WTC11 (cell line): Measurements from ENCODE around the gene HSPB6.

Experiments
- ATF3 ChIP-seq: sonication (generic); formaldehyde crosslinking; conservative IDR thresholded peaks from 2 replicates; pipeline ENCODE4 v1.8.1; 2022; ENCODE audit warnings: mild to moderate bottlenecking, missing genetic modification reagents
- CTCF ChIP-seq: fragments of 200-600 bp; IDR thresholded peaks from 2 replicates; pipeline ENCODE4 v1.8.0; 2022; ENCODE audit warnings: antibody characterized with exemption
- ESRRA ChIP-seq: sonication (generic); formaldehyde crosslinking; IDR thresholded peaks from 2 replicates; pipeline ENCODE4 v1.8.1; 2022; ENCODE audit warnings: mild to moderate bottlenecking, missing genetic modification reagents, borderline replicate concordance
- GABPB1 ChIP-seq: sonication (generic); formaldehyde crosslinking; IDR thresholded peaks from 2 replicates; pipeline ENCODE4 v1.8.1; 2023; ENCODE audit warnings: mild to moderate bottlenecking, missing genetic modification reagents
- MAX ChIP-seq: sonication (generic); formaldehyde crosslinking; IDR thresholded peaks from 2 replicates; pipeline ENCODE4 v1.8.0; 2022; ENCODE audit warnings: mild to moderate bottlenecking, missing genetic modification reagents
- NFYB ChIP-seq: sonication (generic); formaldehyde crosslinking; conservative IDR thresholded peaks from 2 replicates; pipeline ENCODE4 v1.8.0; 2022; ENCODE audit warnings: low read depth, missing genetic modification reagents
- PRDM15 ChIP-seq: sonication (generic); formaldehyde crosslinking; IDR thresholded peaks from 2 replicates; pipeline ENCODE4 v1.8.0; 2022; ENCODE audit warnings: missing genetic modification reagents
- RELA ChIP-seq: sonication (generic); formaldehyde crosslinking; IDR thresholded peaks from 2 replicates; pipeline ENCODE4 v1.8.1; 2022; ENCODE audit warnings: missing genetic modification reagents, mild to moderate bottlenecking, borderline replicate concordance
- SMAD3 ChIP-seq: sonication (generic); formaldehyde crosslinking; IDR thresholded peaks from 2 replicates; pipeline ENCODE4 v1.8.0; 2022; ENCODE audit warnings: missing genetic modification reagents, mild to moderate bottlenecking, borderline replicate concordance
- SP1 ChIP-seq: sonication (generic); formaldehyde crosslinking; conservative IDR thresholded peaks from 2 replicates; pipeline ENCODE4 v1.8.1; 2022; ENCODE audit warnings: missing genetic modification reagents
- USF1 ChIP-seq: sonication (generic); formaldehyde crosslinking; IDR thresholded peaks from 2 replicates; pipeline ENCODE4 v1.8.0; 2022; ENCODE audit warnings: mild to moderate bottlenecking, missing genetic modification reagents
- ZNF512 ChIP-seq: sonication (generic); formaldehyde crosslinking; IDR thresholded peaks from 2 replicates; pipeline ENCODE4 v1.8.1; 2022; ENCODE audit warnings: missing genetic modification reagents, borderline replicate concordance

GRCh38 chr19:35741203-35741515, 15.7 kb downstream of the HSPB6 start:
- TF ChIP-seq SP1 (CRISPR knock-in tag) (no peak), CTCF (no peak), RELA (CRISPR knock-in tag) (no peak), ATF3 (CRISPR knock-in tag) (no peak), ZNF512 (no peak), SMAD3 (no peak), GABPB1 (CRISPR knock-in tag) (no peak), MAX (CRISPR knock-in tag) (no peak), PRDM15 (CRISPR knock-in tag) (no peak), ESRRA (no peak), NFYB (CRISPR knock-in tag) (no peak), USF1 (CRISPR knock-in tag) (no peak)
